Erythroblast (primary cell): Measurements from ENCODE around the gene PGGHG.
A peak's percentile ranks its signal among the peaks of the same experiment; 100 is the strongest.
"Not testable (repeated sequence)": the region's sequence is repeated elsewhere in the genome, so short reads cannot be mapped to it uniquely, and the experiment has no call there.

Experiments used
- GATA1 ChIP-seq: IDR thresholded peaks from 2 replicates; pipeline ENCODE4 v1.6.1; 2011; ENCODE audit warnings: low read depth, mild to moderate bottlenecking, control low read depth, low read length, moderate library complexity
- POLR2A ChIP-seq: IDR thresholded peaks from 2 replicates; pipeline ENCODE4 v1.6.1; 2011; ENCODE audit warnings: mild to moderate bottlenecking, low read length

DNA sequence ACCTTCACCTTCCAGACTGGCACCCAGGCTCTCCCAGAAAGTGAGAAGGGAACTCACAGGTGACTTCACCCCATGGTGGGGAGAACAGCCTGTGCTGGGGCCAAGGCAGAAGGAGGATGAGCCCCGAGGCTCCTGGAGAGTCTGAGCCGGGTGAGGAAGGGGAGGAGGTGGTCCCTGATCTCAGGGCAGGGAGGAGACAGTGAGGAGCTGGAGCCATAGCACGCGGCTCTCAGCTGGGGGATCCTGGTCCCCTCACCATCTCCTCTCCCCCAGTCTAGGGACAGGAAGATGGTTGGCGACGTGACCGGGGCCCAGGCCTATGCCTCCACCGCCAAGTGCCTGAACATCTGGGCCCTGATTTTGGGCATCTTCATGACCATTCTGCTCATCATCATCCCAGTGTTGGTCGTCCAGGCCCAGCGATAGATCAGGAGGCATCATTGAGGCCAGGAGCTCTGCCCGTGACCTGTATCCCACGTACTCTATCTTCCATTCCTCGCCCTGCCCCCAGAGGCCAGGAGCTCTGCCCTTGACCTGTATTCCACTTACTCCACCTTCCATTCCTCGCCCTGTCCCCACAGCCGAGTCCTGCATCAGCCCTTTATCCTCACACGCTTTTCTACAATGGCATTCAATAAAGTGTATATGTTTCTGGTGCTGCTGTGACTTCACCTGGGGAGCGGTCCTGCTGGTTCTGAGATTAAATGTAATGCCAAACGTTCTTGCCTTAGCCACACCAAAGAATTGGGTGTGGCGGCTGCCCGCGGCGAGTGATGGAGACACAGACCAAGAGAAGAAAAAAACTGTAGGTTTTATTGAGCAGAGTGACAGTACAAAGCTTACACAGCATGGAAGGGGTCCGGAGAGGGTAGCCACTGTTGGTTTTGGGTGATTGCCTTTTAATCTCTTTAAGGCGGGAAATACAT lies 20.1 kb downstream of the PGGHG start:
- peak; percentile 18 for TF ChIP-seq POLR2A
- TF ChIP-seq GATA1 = not testable (repeated sequence)
